Right renal cortex interstitium (tissue), 3 donors: ENCODE data around the gene DHX8. TPM values are rescaled to one million over a fixed set of nuclear protein-coding genes. Genes with fewer than 3 reads are reported as not detected.
"Not testable (repeated sequence)": the region's sequence is repeated elsewhere in the genome, so short reads cannot be mapped to it uniquely, and the experiment has no call there.

Source experiments
- DNase-seq, 3 donors: peaks; one replicate each; pipeline ENCODE4 v3.0.0-alpha.2; 2013; ENCODE audit warnings: low read depth in 3 of 3, low spot score in 2 of 3
- polyA plus RNA-seq, 3 donors: library from polyadenylated mRNA; unstranded; fragments of 120-200 nt; gene quantifications; one replicate each; pipeline ENCODE4 v1.2.1, GENCODE V29; 2013; ENCODE audit not compliant: insufficient read length in 3 of 3

DHX8 gene
- 10 to 100 TPM; 42.3 to 44.7 (median 42.7) TPM for polyA plus RNA-seq

- peak; percentile 95 to 98 (median 98) for DNase-seq
Observed at GRCh38 chr17:43483674-43484551, at the start of gene DHX8. Gene DHX8 (plus strand): TSS chr17:43483975. CDS start chr17:43484038, 63 bp downstream.

- DNase-seq: no peak
Observed at GRCh38 chr17:43434902-43435319, 48.9 kb upstream of the DHX8 start.

GRCh38 chr17:43437756-43438155 is 46.0 kb upstream of the DHX8 start:
- DNase-seq: no peak

- DNase-seq: no peak
Observed at GRCh38 chr17:43438626-43439025, 45.1 kb upstream of the DHX8 start.

- no peak for DNase-seq
Observed at GRCh38 chr17:43439041-43439440, 44.7 kb upstream of the DHX8 start.

GRCh38 chr17:43442711-43443110 is 41.1 kb upstream of the DHX8 start:
- no peak for DNase-seq

GRCh38 chr17:43443381-43443780 is 40.4 kb upstream of the DHX8 start:
- DNase-seq: no peak

- DNase-seq: no peak
Observed at GRCh38 chr17:43444223-43445008, 39.4 kb upstream of the DHX8 start.

- no peak for DNase-seq
Observed at GRCh38 chr17:43445009-43445589, 38.7 kb upstream of the DHX8 start.

- DNase-seq: no peak
Observed at GRCh38 chr17:43446773-43447172, 37.0 kb upstream of the DHX8 start.

- DNase-seq: no peak
Observed at GRCh38 chr17:43448720-43449469, 34.9 kb upstream of the DHX8 start.

GRCh38 chr17:43449470-43450248 is 34.1 kb upstream of the DHX8 start:
- peak in 1 of 3 donors; percentile 65 for DNase-seq

- not testable (repeated sequence) for DNase-seq
Observed at GRCh38 chr17:43450791-43451190, 33.0 kb upstream of the DHX8 start.

- DNase-seq: not testable (repeated sequence)
Observed at GRCh38 chr17:43451741-43452140, 32.0 kb upstream of the DHX8 start.

GRCh38 chr17:43453331-43453812 is 30.4 kb upstream of the DHX8 start:
- DNase-seq: peak in 1 of 3 donors; percentile 46

GRCh38 chr17:43454868-43455267 is 28.9 kb upstream of the DHX8 start:
- DNase-seq: no peak

- no peak for DNase-seq
Observed at GRCh38 chr17:43456029-43456428, 27.7 kb upstream of the DHX8 start.

GRCh38 chr17:43456661-43457361 is 27.0 kb upstream of the DHX8 start:
- DNase-seq: peak in 1 of 3 donors; percentile 55

- DNase-seq: no peak
Observed at GRCh38 chr17:43457362-43457692, 26.4 kb upstream of the DHX8 start.
